ENCODE data around the gene ZNF181. TPM values are rescaled to one million over a fixed set of nuclear protein-coding genes. Genes with fewer than 3 reads are reported as not detected.
"Not testable (repeated sequence)": the region's sequence is repeated elsewhere in the genome, so short reads cannot be mapped to it uniquely, and the experiment has no call there.

ZNF181 gene
- 4.4 TPM for polyA plus RNA-seq (2012; ENCODE audit: low read depth, missing spikeins)

GRCh38 chr19:34733746-34734536 lies at the start of gene ZNF181:
TSS of gene ZNF181 (plus strand) at chr19:34734243. CDS start at chr19:34735038, 795 bp downstream.
- DNase-seq (ENCODE audit: insufficient read length, low spot score) (peak; percentile 66), FAIRE-seq (peak; percentile 90)
- TF ChIP-seq POLR2A (IDR thresholded peaks at IDR 0.05; ENCODE audit: low read depth, low read length) = no peak
- no peak for TF ChIP-seq SPI1 (IDR thresholded peaks at IDR 0.05; ENCODE audit: low read depth, low read length)
- TF ChIP-seq TAF1 (IDR thresholded peaks at IDR 0.05; ENCODE audit: low read depth, low read length) = no peak
- TF ChIP-seq POU2F2 (IDR thresholded peaks at IDR 0.05; ENCODE audit: low read depth, low read length) = peak; percentile 47; the same call in 1 of the 2 replicates
- TF ChIP-seq PAX5 (IDR thresholded peaks at IDR 0.05; ENCODE audit: insufficient read depth, low read length, severe bottlenecking) = no peak
- 0 out of 2 replicates have a peak, but pooled peaks have one; percentile 46 for TF ChIP-seq POLR2AphosphoS5 (IDR thresholded peaks at IDR 0.05; ENCODE audit: low read depth, low read length)

- FAIRE-seq; DNase-seq (ENCODE audit: insufficient read length, low spot score): not testable (repeated sequence)
Measured at GRCh38 chr19:34685266-34685665, 48.8 kb upstream of the ZNF181 start.

GRCh38 chr19:34686455-34686854 lies 47.6 kb upstream of the ZNF181 start:
- no peak for TF ChIP-seq PAX5 (IDR thresholded peaks at IDR 0.05; ENCODE audit: insufficient read depth, low read length, severe bottlenecking)
- TF ChIP-seq POU2F2 (IDR thresholded peaks at IDR 0.05; ENCODE audit: low read depth, low read length) = no peak
- TF ChIP-seq POLR2AphosphoS5 (IDR thresholded peaks at IDR 0.05; ENCODE audit: low read depth, low read length) = no peak
- no peak for TF ChIP-seq POLR2A (IDR thresholded peaks at IDR 0.05; ENCODE audit: low read depth, low read length)
- no peak for TF ChIP-seq SPI1 (IDR thresholded peaks at IDR 0.05; ENCODE audit: low read depth, low read length)
- TF ChIP-seq TAF1 (IDR thresholded peaks at IDR 0.05; ENCODE audit: low read depth, low read length) = no peak
- DNase-seq (ENCODE audit: insufficient read length, low spot score) (no peak), FAIRE-seq (no peak)

GRCh38 chr19:34687348-34687747 lies 46.7 kb upstream of the ZNF181 start:
- no peak for DNase-seq (ENCODE audit: insufficient read length, low spot score)
- no peak for FAIRE-seq
- TF ChIP-seq TAF1 (IDR thresholded peaks at IDR 0.05; ENCODE audit: low read depth, low read length) (no peak), PAX5 (IDR thresholded peaks at IDR 0.05; ENCODE audit: insufficient read depth, low read length, severe bottlenecking) (no peak), POLR2A (IDR thresholded peaks at IDR 0.05; ENCODE audit: low read depth, low read length) (no peak), POLR2AphosphoS5 (IDR thresholded peaks at IDR 0.05; ENCODE audit: low read depth, low read length) (no peak), POU2F2 (IDR thresholded peaks at IDR 0.05; ENCODE audit: low read depth, low read length) (no peak), SPI1 (IDR thresholded peaks at IDR 0.05; ENCODE audit: low read depth, low read length) (no peak)

- FAIRE-seq (no peak), DNase-seq (ENCODE audit: insufficient read length, low spot score) (no peak)
- TF ChIP-seq TAF1 (IDR thresholded peaks at IDR 0.05; ENCODE audit: low read depth, low read length) (no peak), PAX5 (IDR thresholded peaks at IDR 0.05; ENCODE audit: insufficient read depth, low read length, severe bottlenecking) (no peak), POLR2AphosphoS5 (IDR thresholded peaks at IDR 0.05; ENCODE audit: low read depth, low read length) (no peak), SPI1 (IDR thresholded peaks at IDR 0.05; ENCODE audit: low read depth, low read length) (no peak), POLR2A (IDR thresholded peaks at IDR 0.05; ENCODE audit: low read depth, low read length) (no peak), POU2F2 (IDR thresholded peaks at IDR 0.05; ENCODE audit: low read depth, low read length) (no peak)
Measured at GRCh38 chr19:34688592-34688991, 45.5 kb upstream of the ZNF181 start.

- no peak for TF ChIP-seq POLR2AphosphoS5 (IDR thresholded peaks at IDR 0.05; ENCODE audit: low read depth, low read length)
- no peak for TF ChIP-seq PAX5 (IDR thresholded peaks at IDR 0.05; ENCODE audit: insufficient read depth, low read length, severe bottlenecking)
- no peak for TF ChIP-seq POU2F2 (IDR thresholded peaks at IDR 0.05; ENCODE audit: low read depth, low read length)
- no peak for TF ChIP-seq SPI1 (IDR thresholded peaks at IDR 0.05; ENCODE audit: low read depth, low read length)
- TF ChIP-seq TAF1 (IDR thresholded peaks at IDR 0.05; ENCODE audit: low read depth, low read length) = no peak
- no peak for TF ChIP-seq POLR2A (IDR thresholded peaks at IDR 0.05; ENCODE audit: low read depth, low read length)
- FAIRE-seq (no peak), DNase-seq (ENCODE audit: insufficient read length, low spot score) (no peak)
Measured at GRCh38 chr19:34690372-34690771, 43.7 kb upstream of the ZNF181 start.

GRCh38 chr19:34692549-34692948 lies 41.5 kb upstream of the ZNF181 start:
- no peak for TF ChIP-seq PAX5 (IDR thresholded peaks at IDR 0.05; ENCODE audit: insufficient read depth, low read length, severe bottlenecking)
- no peak for TF ChIP-seq SPI1 (IDR thresholded peaks at IDR 0.05; ENCODE audit: low read depth, low read length)
- TF ChIP-seq POLR2A (IDR thresholded peaks at IDR 0.05; ENCODE audit: low read depth, low read length) = no peak
- no peak for TF ChIP-seq TAF1 (IDR thresholded peaks at IDR 0.05; ENCODE audit: low read depth, low read length)
- no peak for TF ChIP-seq POLR2AphosphoS5 (IDR thresholded peaks at IDR 0.05; ENCODE audit: low read depth, low read length)
- FAIRE-seq (no peak), DNase-seq (ENCODE audit: insufficient read length, low spot score) (no peak)

- FAIRE-seq = no peak
- no peak for DNase-seq (ENCODE audit: insufficient read length, low spot score)
- TF ChIP-seq POLR2AphosphoS5 (IDR thresholded peaks at IDR 0.05; ENCODE audit: low read depth, low read length) (no peak), POLR2A (IDR thresholded peaks at IDR 0.05; ENCODE audit: low read depth, low read length) (no peak), TAF1 (IDR thresholded peaks at IDR 0.05; ENCODE audit: low read depth, low read length) (no peak), SPI1 (IDR thresholded peaks at IDR 0.05; ENCODE audit: low read depth, low read length) (no peak), POU2F2 (IDR thresholded peaks at IDR 0.05; ENCODE audit: low read depth, low read length) (no peak), PAX5 (IDR thresholded peaks at IDR 0.05; ENCODE audit: insufficient read depth, low read length, severe bottlenecking) (no peak)
Measured at GRCh38 chr19:34707661-34708060, 26.4 kb upstream of the ZNF181 start.

GRCh38 chr19:34711890-34712289 lies 22.2 kb upstream of the ZNF181 start:
- FAIRE-seq = no peak
- no peak for DNase-seq (ENCODE audit: insufficient read length, low spot score)
- TF ChIP-seq PAX5 (IDR thresholded peaks at IDR 0.05; ENCODE audit: insufficient read depth, low read length, severe bottlenecking) = no peak
- TF ChIP-seq SPI1 (IDR thresholded peaks at IDR 0.05; ENCODE audit: low read depth, low read length) = no peak
- TF ChIP-seq POU2F2 (IDR thresholded peaks at IDR 0.05; ENCODE audit: low read depth, low read length) = no peak
- TF ChIP-seq TAF1 (IDR thresholded peaks at IDR 0.05; ENCODE audit: low read depth, low read length) = no peak
- TF ChIP-seq POLR2A (IDR thresholded peaks at IDR 0.05; ENCODE audit: low read depth, low read length) = no peak
- TF ChIP-seq POLR2AphosphoS5 (IDR thresholded peaks at IDR 0.05; ENCODE audit: low read depth, low read length) = no peak

Data from GM12891 (cell line).